Stimulated activated naive B cell treated with anti-CD40 and anti-IgM and Interleukin-4, amounts not matched to agents 10 μg/mL and 1 μg/mL and 100 μg/mL, for 72 hours (primary cell): ENCODE measurements around the gene GDI1.

Source experiments
- ATAC-seq, 2 donors: fragments of 150-1000 bp; cut with Tn5 transposase; replicated peaks; 2 replicates each; pipeline ENCODE4 v1.10.0; 2021; ENCODE audit warnings: moderate library complexity in 1 of 2
- DNase-seq: peaks from one replicate; pipeline ENCODE4 v3.0.0; 2021
- H3K27ac Mint-ChIP-seq: one replicate; pipeline ENCODE4 v1.8.0; 2022; ENCODE audit warnings: mild to moderate bottlenecking, mixed read lengths
- H3K27me3 Mint-ChIP-seq, 2 donors: one replicate each; pipeline ENCODE4 v1.8.0; 2022; ENCODE audit warnings: mixed read lengths in 2 of 2
- H3K36me3 Mint-ChIP-seq, 2 donors: one replicate each; pipeline ENCODE4 v1.8.0; 2022; ENCODE audit warnings: mixed read lengths in 2 of 2, mild to moderate bottlenecking in 1 of 2
- H3K4me1 Mint-ChIP-seq, 2 donors: one replicate each; pipeline ENCODE4 v1.8.0; 2022; ENCODE audit warnings: mixed read lengths in 2 of 2, mild to moderate bottlenecking in 1 of 2
- H3K4me3 Mint-ChIP-seq, 2 donors: one replicate each; pipeline ENCODE4 v1.8.0; 2022; ENCODE audit warnings: mild to moderate bottlenecking in 2 of 2, mixed read lengths in 2 of 2, moderate library complexity in 1 of 2
- H3K9me3 Mint-ChIP-seq, 2 donors: one replicate each; pipeline ENCODE4 v1.8.0; 2022; ENCODE audit warnings: mixed read lengths in 2 of 2, mild to moderate bottlenecking in 1 of 2

The GDI1 gene

DNA sequence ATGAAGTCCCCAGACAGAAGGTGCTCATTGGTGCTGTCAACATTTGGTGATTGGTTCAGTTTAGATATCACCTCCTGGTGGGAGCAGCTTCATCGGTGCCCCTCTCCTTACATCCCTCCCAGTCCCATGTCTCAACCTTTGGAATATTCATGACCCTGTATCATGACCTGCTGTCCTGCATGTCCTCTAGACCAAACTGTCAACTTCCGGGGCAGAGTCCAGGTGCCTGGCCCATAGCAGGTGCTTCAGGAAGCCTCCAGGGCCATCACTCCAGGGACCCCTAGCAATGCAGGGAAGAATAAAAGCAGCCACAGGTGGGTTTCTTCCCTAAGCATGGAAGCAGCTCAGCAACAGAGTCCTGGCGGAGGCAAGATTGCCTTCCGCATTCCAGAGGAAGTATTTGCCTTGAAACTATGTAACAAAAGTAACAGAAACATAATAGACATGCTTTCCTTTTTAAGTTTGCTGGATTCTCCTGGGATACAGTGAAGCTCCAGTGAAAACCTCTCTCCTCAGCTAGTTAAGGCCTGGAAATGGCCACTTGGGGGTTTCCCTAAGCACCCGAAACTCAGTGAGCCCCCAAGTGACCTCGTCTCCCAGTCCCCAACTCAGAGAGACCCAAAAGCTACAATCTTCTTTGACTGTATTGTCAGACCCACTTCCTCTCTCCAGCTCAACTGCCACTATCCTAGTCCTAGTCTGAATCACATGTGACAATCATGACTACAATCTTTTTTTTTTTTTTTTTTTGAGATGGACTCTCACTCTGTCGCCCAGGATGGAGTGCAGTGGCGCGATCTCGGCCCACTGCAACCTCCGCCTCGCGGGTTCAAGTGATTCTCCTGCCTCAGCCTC lies 9.8 kb upstream of the GDI1 start:
- Mint-ChIP-seq H3K4me1 (peaks cover 28 to 33% of the 10 kb centered on the region in 2 donors), H3K36me3 (peaks cover 7 to 12% of the 10 kb centered on the region in 2 donors), H3K27ac (peak overlapping the region; percentile 37), H3K9me3 (no peaks in the 10 kb centered on the region), H3K4me3 (peak overlapping the region in 1 of 2 donors; percentile 91), H3K27me3 (no peaks in the 10 kb centered on the region)
- DNase-seq (no peak), ATAC-seq (no peak)

DNA sequence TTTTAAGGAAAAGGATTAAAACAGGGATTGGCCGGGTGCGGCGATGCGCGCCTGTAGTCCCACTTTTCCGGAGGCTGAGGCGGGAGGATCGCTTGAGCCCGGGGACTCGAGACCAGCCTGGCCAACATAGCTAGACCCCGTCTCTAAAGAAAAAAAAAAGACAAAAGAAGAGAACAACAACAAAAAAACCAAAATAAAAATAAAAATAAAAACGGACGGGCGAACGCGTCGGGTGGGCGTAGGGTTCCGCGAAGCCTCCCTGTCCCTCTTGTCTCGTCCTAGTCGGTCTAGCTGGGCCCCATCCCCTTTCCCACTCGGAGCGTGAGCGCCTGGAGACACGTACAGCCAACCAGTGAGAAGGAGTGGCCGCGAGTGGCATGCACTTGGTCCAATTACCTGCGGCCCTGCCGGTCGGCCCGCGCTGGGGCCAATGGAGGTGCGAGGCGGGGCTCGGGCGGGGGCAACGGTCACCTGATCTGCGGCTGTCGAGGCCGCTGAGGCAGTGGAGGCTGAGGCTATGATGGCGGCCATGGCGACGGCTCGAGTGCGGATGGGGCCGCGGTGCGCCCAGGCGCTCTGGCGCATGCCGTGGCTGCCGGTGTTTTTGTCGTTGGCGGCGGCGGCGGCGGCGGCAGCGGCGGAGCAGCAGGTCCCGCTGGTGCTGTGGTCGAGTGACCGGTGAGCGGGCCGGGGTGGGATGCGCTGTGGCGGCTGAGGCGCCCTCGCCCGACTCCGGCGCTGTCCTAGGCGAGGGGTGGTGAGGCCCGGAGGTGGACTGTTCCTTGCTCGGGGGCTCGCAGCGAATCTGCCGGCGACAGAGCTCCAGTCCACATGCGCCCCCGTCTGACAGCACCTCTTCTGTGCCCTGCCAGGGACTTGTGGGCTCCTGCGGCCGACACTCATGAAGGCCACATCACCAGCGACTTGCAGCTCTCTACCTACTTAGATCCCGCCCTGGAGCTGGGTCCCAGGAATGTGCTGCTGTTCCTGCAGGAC lies 8.5 kb upstream of the GDI1 start, which contains the start of gene ATP6AP1:
Gene ATP6AP1 (plus strand): TSS at position 502 of the 996 bp plus-strand sequence. CDS start 16 bp downstream, at position 518.
- H3K36me3 Mint-ChIP-seq, result peaks cover 8 to 20% of the 10 kb centered on the region in 2 donors
- H3K27ac Mint-ChIP-seq, result peak within 1 kb of the TSS; percentile 71
- peaks cover 29 to 37% of the 10 kb centered on the region in 2 donors for H3K4me1 Mint-ChIP-seq
- H3K27me3 Mint-ChIP-seq, result no peaks in the 10 kb centered on the region
- DNase-seq (peak; percentile 88), ATAC-seq (peak; percentile 94 to 96)
- H3K9me3 Mint-ChIP-seq, result no peaks in the 10 kb centered on the region
- H3K4me3 Mint-ChIP-seq, result peak within 1 kb of the TSS; percentile 82 to 91

- Mint-ChIP-seq H3K27me3 (no peaks in the 10 kb centered on the region), H3K36me3 (peaks cover 18 to 24% of the 10 kb centered on the region in 2 donors), H3K4me3 (peak overlapping the region; percentile 82 to 91), H3K27ac (peak overlapping the region; percentile 47), H3K9me3 (no peaks in the 10 kb centered on the region), H3K4me1 (peaks cover 29 to 37% of the 10 kb centered on the region in 2 donors)
- peak; percentile 55 to 62 for ATAC-seq
- no peak for DNase-seq
Observed at GRCh38 chrX:154429711-154430110, 7.2 kb upstream of the GDI1 start.

GRCh38 chrX:154430479-154430878 lies 6.5 kb upstream of the GDI1 start:
- H3K27me3 Mint-ChIP-seq, result no peaks in the 10 kb centered on the region
- H3K4me1 Mint-ChIP-seq, result peaks cover 32 to 37% of the 10 kb centered on the region in 2 donors
- no peak for DNase-seq

GRCh38 chrX:154430916-154431315 lies 6.0 kb upstream of the GDI1 start:
- no peaks in the 10 kb centered on the region for H3K9me3 Mint-ChIP-seq
- H3K4me3 Mint-ChIP-seq, result peak overlapping the region; percentile 22 to 91
- no peak overlapping the region for H3K27ac Mint-ChIP-seq
- no peaks in the 10 kb centered on the region for H3K27me3 Mint-ChIP-seq
- peaks cover 18 to 34% of the 10 kb centered on the region in 2 donors for H3K36me3 Mint-ChIP-seq
- peaks cover 32 to 37% of the 10 kb centered on the region in 2 donors for H3K4me1 Mint-ChIP-seq
- no peak for ATAC-seq
- DNase-seq, result no peak

More at GRCh38 chrX:154430479-154430878, 6.5 kb upstream of the GDI1 start:
- Mint-ChIP-seq H3K4me3 (peak overlapping the region; percentile 22 to 91), H3K27ac (no peak overlapping the region), H3K9me3 (no peaks in the 10 kb centered on the region), H3K36me3 (peaks cover 18 to 30% of the 10 kb centered on the region in 2 donors)
- ATAC-seq, result no peak

- Mint-ChIP-seq H3K4me1 (peaks cover 34 to 37% of the 10 kb centered on the region in 2 donors), H3K36me3 (peaks cover 18 to 38% of the 10 kb centered on the region in 2 donors), H3K27ac (no peak overlapping the region), H3K27me3 (no peaks in the 10 kb centered on the region), H3K4me3 (peak overlapping the region in 1 of 2 donors; percentile 11), H3K9me3 (no peaks in the 10 kb centered on the region)
- ATAC-seq (no peak), DNase-seq (no peak)
Observed at GRCh38 chrX:154431341-154431740, 5.6 kb upstream of the GDI1 start.

- Mint-ChIP-seq H3K4me1 (peaks cover 34 to 37% of the 10 kb centered on the region in 2 donors), H3K27ac (no peak overlapping the region), H3K4me3 (no peak overlapping the region), H3K27me3 (no peaks in the 10 kb centered on the region), H3K9me3 (no peaks in the 10 kb centered on the region), H3K36me3 (peaks cover 18 to 40% of the 10 kb centered on the region in 2 donors)
- DNase-seq (no peak), ATAC-seq (no peak)
Observed at GRCh38 chrX:154432210-154432609, 4.7 kb upstream of the GDI1 start.

GRCh38 chrX:154433605-154434004 lies 3.3 kb upstream of the GDI1 start:
- Mint-ChIP-seq H3K27me3 (no peaks in the 10 kb centered on the region), H3K9me3 (peaks cover 0 to 4% of the 10 kb centered on the region in 2 donors), H3K27ac (peak overlapping the region; percentile 26), H3K36me3 (peaks cover 20 to 41% of the 10 kb centered on the region in 2 donors), H3K4me3 (no peak overlapping the region), H3K4me1 (peaks cover 29 to 30% of the 10 kb centered on the region in 2 donors)
- no peak for DNase-seq
- no peak for ATAC-seq

DNA sequence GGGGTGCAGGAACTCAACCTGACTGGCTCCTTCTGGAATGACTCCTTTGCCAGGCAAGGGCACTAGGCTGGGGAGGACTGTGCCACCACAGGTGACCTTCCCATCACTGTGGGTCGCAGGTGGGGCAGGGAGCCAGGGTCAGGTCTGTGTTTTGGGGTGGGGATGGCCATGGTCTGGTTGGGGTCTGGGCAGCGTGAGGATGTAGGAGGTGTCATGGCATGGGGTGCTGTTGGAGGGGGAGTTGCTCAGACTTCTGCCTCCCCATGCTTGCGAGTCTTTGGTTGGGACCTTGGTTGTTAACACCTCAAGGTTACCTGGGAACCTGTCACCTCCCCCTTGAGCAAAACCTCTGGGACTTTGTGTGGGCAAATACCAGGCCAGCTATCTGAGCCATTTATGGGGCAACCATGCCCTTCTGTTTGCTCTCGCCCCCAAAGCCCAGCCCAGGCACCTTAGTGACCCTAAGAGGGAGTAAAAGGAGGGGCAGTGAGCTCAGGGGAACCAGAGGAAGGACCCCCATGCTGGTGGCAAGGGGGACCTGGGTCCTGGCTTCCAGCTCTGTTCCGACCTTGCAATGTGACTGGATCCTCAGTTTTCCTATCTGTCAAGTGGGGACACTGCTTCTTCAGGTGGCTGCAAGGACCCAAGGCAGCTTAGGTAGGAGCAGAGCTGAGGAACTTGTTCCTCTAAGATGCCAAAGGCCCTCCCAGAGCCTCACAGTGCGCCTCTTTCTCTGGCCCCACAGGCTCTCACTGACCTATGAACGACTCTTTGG lies 2.4 kb upstream of the GDI1 start:
- Mint-ChIP-seq H3K4me3 (no peak overlapping the region), H3K9me3 (peaks cover 0 to 4% of the 10 kb centered on the region in 2 donors), H3K36me3 (peaks cover 20 to 43% of the 10 kb centered on the region in 2 donors), H3K27me3 (no peaks in the 10 kb centered on the region), H3K4me1 (peaks cover 24% of the 10 kb centered on the region in 2 donors), H3K27ac (no peak overlapping the region)
- DNase-seq (no peak), ATAC-seq (no peak)

DNA sequence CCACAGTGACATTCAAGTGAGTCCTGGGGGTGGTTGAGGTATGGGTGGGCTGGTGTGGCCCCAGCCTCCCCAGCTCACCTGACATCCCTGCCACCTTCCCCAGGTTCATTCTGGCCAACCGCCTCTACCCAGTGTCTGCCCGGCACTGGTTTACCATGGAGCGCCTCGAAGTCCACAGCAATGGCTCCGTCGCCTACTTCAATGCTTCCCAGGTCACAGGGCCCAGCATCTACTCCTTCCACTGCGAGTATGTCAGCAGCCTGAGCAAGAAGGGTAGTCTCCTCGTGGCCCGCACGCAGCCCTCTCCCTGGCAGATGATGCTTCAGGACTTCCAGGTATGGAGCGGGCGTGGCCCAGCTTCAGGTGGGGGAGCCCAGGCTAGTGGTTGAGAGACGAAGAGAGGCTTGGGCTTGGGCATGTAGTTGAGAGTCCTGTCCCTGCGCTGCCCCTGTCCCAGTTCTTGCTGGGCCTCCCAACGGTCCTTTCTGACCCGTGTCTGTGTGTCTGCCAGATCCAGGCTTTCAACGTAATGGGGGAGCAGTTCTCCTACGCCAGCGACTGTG lies 1.7 kb upstream of the GDI1 start:
- H3K4me3 Mint-ChIP-seq, result no peak overlapping the region
- H3K27me3 Mint-ChIP-seq, result no peaks in the 10 kb centered on the region
- DNase-seq, result no peak
- no peak for ATAC-seq
- H3K27ac Mint-ChIP-seq, result no peak overlapping the region
- H3K4me1 Mint-ChIP-seq, result peaks cover 20 to 23% of the 10 kb centered on the region in 2 donors
- H3K36me3 Mint-ChIP-seq, result peaks cover 20 to 46% of the 10 kb centered on the region in 2 donors
- H3K9me3 Mint-ChIP-seq, result peaks cover 0 to 4% of the 10 kb centered on the region in 2 donors

- DNase-seq, result peak; percentile 15
- peaks cover 0 to 4% of the 10 kb centered on the region in 2 donors for H3K9me3 Mint-ChIP-seq
Observed at GRCh38 chrX:154436374-154436982, 476 bp upstream of the GDI1 start.

GRCh38 chrX:154437971-154438893 lies 1.3 kb downstream of the GDI1 start:
- ATAC-seq, result no peak
- peaks cover 2 to 9% of the 10 kb centered on the region in 2 donors for H3K4me1 Mint-ChIP-seq

More at GRCh38 chrX:154436374-154436982, 476 bp upstream of the GDI1 start:
- Mint-ChIP-seq H3K36me3 (peaks cover 15 to 49% of the 10 kb centered on the region in 2 donors), H3K4me1 (peaks cover 8 to 14% of the 10 kb centered on the region in 2 donors), H3K27ac (peak overlapping the region; percentile 94), H3K4me3 (peak overlapping the region; percentile 83 to 85), H3K27me3 (no peaks in the 10 kb centered on the region)
- ATAC-seq, result peak; percentile 79 to 81

More at GRCh38 chrX:154437971-154438893, 1.3 kb downstream of the GDI1 start:
- peaks cover 0 to 4% of the 10 kb centered on the region in 2 donors for H3K9me3 Mint-ChIP-seq
- peak overlapping the region; percentile 86 to 89 for H3K4me3 Mint-ChIP-seq
- H3K36me3 Mint-ChIP-seq, result peaks cover 13 to 43% of the 10 kb centered on the region in 2 donors
- no peak for DNase-seq
- H3K27me3 Mint-ChIP-seq, result no peaks in the 10 kb centered on the region
- H3K27ac Mint-ChIP-seq, result peak overlapping the region; percentile 17
